HCT116 (cell line): ENCODE data around the gene SYNDIG1. TPM values are rescaled to one million over a fixed set of nuclear protein-coding genes. Genes with fewer than 3 reads are reported as not detected.

ENCODE experiments used
- ATAC-seq: fragments of 200-7000 bp; cut with Tn5 transposase; 2 replicates; pipeline ENCODE4 v1.9.1; 2020; ENCODE audit warnings: mild to moderate bottlenecking, moderate library complexity
- BruUV-seq: library from RNA; stranded (reverse); fragments of 400-500 nt; replicated peaks from 2 replicates; lab custom pipeline; 2021; lab: Mats Ljungman, UMichigan
- CTCF ChIA-PET: fragments of 300-600 bp; sonication (Branson Sonifier 250); formaldehyde crosslinking; loops from one replicate; lab custom pipeline; 2021; ENCODE audit warnings: antibody characterized with exemption; lab: Charles Lee
- POLR2A ChIA-PET: fragments of 300-600, 350-600 bp; sonication (Branson Sonifier 250); formaldehyde crosslinking; loops from one replicate; lab custom pipeline; 2021; ENCODE audit warnings: antibody characterized with exemption; lab: Charles Lee
- RAD21 ChIA-PET, 2 experiments: fragments of 300-600 bp; sonication (Branson Sonifier 250); formaldehyde crosslinking; loops; one replicate each; lab custom pipeline; 2023; ENCODE audit warnings: low total read pairs in 2 of 2; ENCODE audit not compliant: uncharacterized antibody in 2 of 2, unreplicated experiment in 2 of 2, low non-redundant PET in 1 of 2; lab: Charles Lee
- DNase-seq: peaks from one replicate; pipeline ENCODE4 v3.0.0-alpha.2; 2010; ENCODE audit warnings: low read depth, low spot score
- H2AFZ ChIP-seq: fragments of 200-600 bp; shearing (Covaris generic), sonication (generic); 2 replicates; pipeline ENCODE4 v1.6.1; 2017; ENCODE audit warnings: low read depth, mixed run types, mixed read lengths, antibody characterized with exemption, low read length; ENCODE audit not compliant: poor library complexity, severe bottlenecking
- H3K27ac ChIP-seq: 2 replicates; pipeline ENCODE4 v1.5.1; 2012; ENCODE audit warnings: low read depth, low read length
- H3K27me3 ChIP-seq: fragments of 200-600 bp; sonication (generic); 2 replicates; pipeline ENCODE4 v1.6.1; 2016; ENCODE audit warnings: mixed run types, low read length, mixed read lengths; ENCODE audit not compliant: insufficient read depth
- H3K36me3 ChIP-seq, 2 experiments: fragments of 200-500 bp in 1 of 2; fragments of 200-600 bp in 1 of 2; sonication (Bioruptor generic) in 1 of 2; sonication (generic) in 1 of 2; 2 replicates each; pipeline versions ENCODE4 v1.5.1 to v1.6.1; 2014 to 2016; ENCODE audit warnings: low read length in 2 of 2, inconsistent platforms in 1 of 2, mixed read lengths in 1 of 2, mixed run types in 1 of 2; ENCODE audit not compliant: insufficient read depth in 2 of 2, control insufficient read depth in 1 of 2
- H3K4me1 ChIP-seq, 2 experiments: fragments of 200-600 bp in 1 of 2; sonication (generic) in 1 of 2; 2 replicates each; pipeline versions ENCODE4 v1.5.1 to v1.6.1; 2012 to 2017; ENCODE audit warnings: low read length in 2 of 2, inconsistent platforms in 1 of 2, mild to moderate bottlenecking in 1 of 2, mixed read lengths in 1 of 2, mixed run types in 1 of 2, moderate library complexity in 1 of 2; ENCODE audit not compliant: insufficient read depth in 2 of 2, control insufficient read depth in 1 of 2
- H3K4me2 ChIP-seq: fragments of 200-600 bp; sonication (generic); 2 replicates; pipeline ENCODE4 v1.6.1; 2017; ENCODE audit warnings: mixed run types, low read length, mixed read lengths
- H3K4me3 ChIP-seq, 2 experiments: fragments of 200-600 bp in 1 of 2; sonication (generic) in 1 of 2; replicated peaks in 1 of 2; 2 replicates each; pipeline ENCODE4 v1.5.1; 2011 to 2016; ENCODE audit warnings: low read length in 2 of 2, control low read depth in 1 of 2, low read depth in 1 of 2, mild to moderate bottlenecking in 1 of 2, mixed read lengths in 1 of 2, mixed run types in 1 of 2
- H3K79me2 ChIP-seq: fragments of 200-600 bp; sonication (generic); 2 replicates; pipeline ENCODE4 v1.6.1; 2017; ENCODE audit warnings: mild to moderate bottlenecking, mixed run types, low read length, moderate library complexity, mixed read lengths; ENCODE audit not compliant: insufficient read depth
- H3K9ac ChIP-seq: fragments of 200-600 bp; sonication (generic); 2 replicates; pipeline ENCODE4 v1.6.1; 2016; ENCODE audit warnings: low read length, mixed read lengths
- H3K9me2 ChIP-seq: fragments of 200-600 bp; sonication (generic), shearing (Covaris generic); 2 replicates; pipeline ENCODE4 v1.6.1; 2017; ENCODE audit warnings: mixed run types, mild to moderate bottlenecking, moderate library complexity; ENCODE audit not compliant: insufficient read depth
- H3K9me3 ChIP-seq, 2 experiments: fragments of 200-500 bp in 1 of 2; fragments of 200-600 bp in 1 of 2; sonication (Bioruptor generic) in 1 of 2; sonication (generic) in 1 of 2; 2 replicates each; pipeline ENCODE4 v1.6.1; 2014 to 2017; ENCODE audit warnings: low read length in 2 of 2, mixed read lengths in 2 of 2, inconsistent platforms in 1 of 2, low read depth in 1 of 2, mild to moderate bottlenecking in 1 of 2, mixed run types in 1 of 2, moderate library complexity in 1 of 2; ENCODE audit not compliant: control insufficient read depth in 1 of 2, insufficient read depth in 1 of 2
- H4K20me1 ChIP-seq: fragments of 200-600 bp; sonication (generic), shearing (Covaris generic); 2 replicates; pipeline ENCODE4 v1.6.1; 2017; ENCODE audit warnings: mixed run types, mild to moderate bottlenecking, moderate library complexity; ENCODE audit not compliant: insufficient read depth
- ATF3 ChIP-seq: IDR thresholded peaks from 2 replicates; pipeline ENCODE4 v1.6.1; 2012
- CEBPB ChIP-seq: IDR thresholded peaks from 2 replicates; pipeline ENCODE4 v1.6.1; 2012; ENCODE audit warnings: low read depth
- ELF1 ChIP-seq: IDR thresholded peaks from 2 replicates; pipeline ENCODE4 v1.6.1; 2012; ENCODE audit warnings: low read depth, borderline replicate concordance
- EZH2 ChIP-seq: fragments of 200-600 bp; sonication (generic); IDR thresholded peaks from 2 replicates; pipeline ENCODE4 v1.6.1; 2017; ENCODE audit warnings: antibody characterized with exemption, mixed run types
- EZH2phosphoT487 ChIP-seq: fragments of 200-600 bp; IDR thresholded peaks from 2 replicates; pipeline ENCODE4 v1.6.1; 2018; ENCODE audit warnings: antibody characterized with exemption, borderline replicate concordance
- FOSL1 ChIP-seq: IDR thresholded peaks from 2 replicates; pipeline ENCODE4 v1.6.1; 2012; ENCODE audit warnings: low read depth
- POLR2A ChIP-seq: IDR thresholded peaks from 2 replicates; pipeline ENCODE4 v1.7.0; 2011; ENCODE audit warnings: borderline replicate concordance; ENCODE audit not compliant: insufficient read depth, insufficient read length; ENCODE audit errors: extremely low read depth
- POLR2AphosphoS5 ChIP-seq: IDR thresholded peaks from 2 replicates; pipeline ENCODE4 v1.6.1; 2011; ENCODE audit warnings: mild to moderate bottlenecking, low read depth, low read length, moderate library complexity
- SIN3A ChIP-seq: IDR thresholded peaks from 2 replicates; pipeline ENCODE4 v1.6.1; 2012; ENCODE audit warnings: low read depth
- SP1 ChIP-seq: IDR thresholded peaks from 2 replicates; pipeline ENCODE4 v1.6.1; 2012; ENCODE audit warnings: low read depth
- SRF ChIP-seq: IDR thresholded peaks from 2 replicates; pipeline ENCODE4 v1.6.1; 2012; ENCODE audit warnings: low read depth
- TCF7L2 ChIP-seq: IDR thresholded peaks from 2 replicates; pipeline ENCODE4 v1.7.0; 2011; ENCODE audit warnings: borderline replicate concordance, inconsistent platforms; ENCODE audit not compliant: insufficient read depth, insufficient read length; ENCODE audit errors: extremely low read depth
- YY1 ChIP-seq: IDR thresholded peaks from 2 replicates; pipeline ENCODE4 v1.6.1; 2011; ENCODE audit warnings: low read length, low read depth, moderate library complexity, mild to moderate bottlenecking; ENCODE audit not compliant: insufficient replicate concordance; ENCODE audit errors: extremely low read depth
- ZFX ChIP-seq: fragments of 450-650 bp; IDR thresholded peaks from 2 replicates; pipeline ENCODE4 v1.6.1; 2017
- ZNF274 ChIP-seq: fragments of 200-500 bp; sonication (Bioruptor generic); IDR thresholded peaks from 2 replicates; pipeline ENCODE4 v1.6.1; 2014; ENCODE audit warnings: mild to moderate bottlenecking, low read depth, low read length, inconsistent platforms
- intact Hi-C: fragments of 100-400 bp; cut with micrococcal nuclease; formaldehyde crosslinking; loops from 2 replicates; pipeline ENCODE4 v1.10.0; 2022
- total RNA-seq: library from RNA; stranded (reverse); gene quantifications from one replicate; pipeline ENCODE4 v1.2.1, GENCODE V29; 2021; ENCODE audit not compliant: unreplicated experiment
- TF ChIP-seq, protein P1 (sequence below): IDR thresholded peaks from 2 replicates; pipeline ENCODE4 v1.6.1; 2012
- TF ChIP-seq, protein P2 (sequence below): IDR thresholded peaks from 2 replicates; pipeline ENCODE4 v1.6.1; 2011; ENCODE audit warnings: mild to moderate bottlenecking, low read length, moderate library complexity; ENCODE audit not compliant: insufficient replicate concordance; ENCODE audit errors: extremely low read depth

SYNDIG1 gene
- total RNA-seq, 1 experiment from 2014 or later: not detected

DNA sequence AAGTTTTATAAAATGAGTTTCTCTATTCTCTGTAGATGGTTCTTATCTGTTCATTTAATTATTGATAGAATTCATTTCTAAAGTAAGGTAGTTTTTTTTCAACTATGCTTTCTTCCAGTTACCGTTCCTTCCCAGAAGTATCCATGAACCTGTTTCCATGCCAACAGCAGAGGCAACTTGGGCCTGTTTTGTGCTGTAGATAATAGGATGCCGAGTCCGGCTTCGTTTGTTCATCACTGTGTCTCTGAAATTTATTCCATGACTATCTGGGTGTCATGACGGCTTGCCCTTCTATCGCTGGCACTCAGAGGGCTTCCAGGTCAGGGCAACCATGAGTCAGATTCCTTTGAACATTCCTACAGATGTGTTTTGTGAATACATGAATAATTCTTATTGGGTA is 190.4 kb downstream of the SYNDIG1 start:
- no peak overlapping the region for H3K27ac ChIP-seq
- H3K9me2 ChIP-seq: no peaks in the 10 kb centered on the region
- BruUV-seq: no TSS peak
- no peak overlapping the region for H3K4me2 ChIP-seq
- H3K36me3 ChIP-seq: no peaks in the 10 kb centered on the region
- no peaks in the 10 kb centered on the region for H4K20me1 ChIP-seq
- ChIA-PET RAD21 (no interaction called here), POLR2A (no interaction called here), CTCF (no interaction called here)
- H3K9ac ChIP-seq: no peak overlapping the region
- H3K4me1 ChIP-seq: peaks cover 0 to 7% of the 10 kb centered on the region in 2 experiments; a peak in 2 of 4 replicates
- TF ChIP-seq ZNF274 (no peak), CEBPB (no peak), SIN3A (no peak), ELF1 (no peak), EZH2phosphoT487 (no peak)
- H3K4me3 ChIP-seq: no peak overlapping the region
- H3K27me3 ChIP-seq: peaks cover 4% of the 10 kb centered on the region; the same call in 1 of the 2 replicates
- H3K79me2 ChIP-seq: no peaks in the 10 kb centered on the region
- H3K9me3 ChIP-seq: no peaks in the 10 kb centered on the region
- intact Hi-C loops: no loop called here
- no peak for DNase-seq
- no peak overlapping the region for H2AFZ ChIP-seq
- ATAC-seq: no peak

DNA sequence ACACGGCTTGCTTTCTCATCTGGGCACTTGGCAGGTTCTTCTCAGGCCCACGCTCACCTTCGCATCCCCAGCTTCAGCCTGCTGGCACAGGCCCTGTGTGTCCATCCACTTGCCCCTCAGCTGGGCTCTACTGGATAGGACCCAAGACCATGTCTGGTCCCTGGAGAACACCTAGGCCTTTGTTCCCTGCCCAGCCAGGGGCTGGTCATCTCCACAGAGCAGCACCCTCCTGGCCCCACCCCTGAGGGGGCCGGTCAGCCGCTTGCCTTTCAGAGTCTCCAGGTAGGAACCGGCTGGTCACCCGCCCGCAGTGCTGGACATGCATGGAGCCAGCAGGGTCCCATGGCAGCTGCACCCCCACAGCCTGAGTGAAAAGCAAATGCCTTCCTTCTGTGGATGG is 191.2 kb downstream of the SYNDIG1 start:
- H3K9me2 ChIP-seq: no peaks in the 10 kb centered on the region
- H3K4me3 ChIP-seq: no peak overlapping the region
- peaks cover 4% of the 10 kb centered on the region; the same call in 1 of the 2 replicates for H3K27me3 ChIP-seq
- H3K9ac ChIP-seq: no peak overlapping the region
- H3K9me3 ChIP-seq: no peaks in the 10 kb centered on the region
- BruUV-seq: no TSS peak
- H3K4me2 ChIP-seq: no peak overlapping the region
- H3K36me3 ChIP-seq: no peaks in the 10 kb centered on the region
- intact Hi-C loops: no loop called here
- ChIA-PET RAD21 (no interaction called here), POLR2A (no interaction called here), CTCF (no interaction called here)
- ATAC-seq (no peak), DNase-seq (no peak)
- no peak overlapping the region for H2AFZ ChIP-seq
- H3K27ac ChIP-seq: no peak overlapping the region
- H4K20me1 ChIP-seq: no peaks in the 10 kb centered on the region
- no peaks in the 10 kb centered on the region for H3K79me2 ChIP-seq
- H3K4me1 ChIP-seq: peaks cover 0 to 12% of the 10 kb centered on the region in 2 experiments; a peak in 2 of 4 replicates
- TF ChIP-seq, protein P1, sequence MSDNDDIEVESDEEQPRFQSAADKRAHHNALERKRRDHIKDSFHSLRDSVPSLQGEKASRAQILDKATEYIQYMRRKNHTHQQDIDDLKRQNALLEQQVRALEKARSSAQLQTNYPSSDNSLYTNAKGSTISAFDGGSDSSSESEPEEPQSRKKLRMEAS: no peak
- TF ChIP-seq FOSL1 (no peak), POLR2AphosphoS5 (no peak), TCF7L2 (no peak), EZH2phosphoT487 (no peak), ZFX (no peak), SP1 (no peak), POLR2A (no peak), EZH2 (no peak), SIN3A (no peak), YY1 (no peak), ZNF274 (no peak), ELF1 (no peak), ATF3 (no peak), SRF (no peak), CEBPB (no peak)
- TF ChIP-seq, protein P2, sequence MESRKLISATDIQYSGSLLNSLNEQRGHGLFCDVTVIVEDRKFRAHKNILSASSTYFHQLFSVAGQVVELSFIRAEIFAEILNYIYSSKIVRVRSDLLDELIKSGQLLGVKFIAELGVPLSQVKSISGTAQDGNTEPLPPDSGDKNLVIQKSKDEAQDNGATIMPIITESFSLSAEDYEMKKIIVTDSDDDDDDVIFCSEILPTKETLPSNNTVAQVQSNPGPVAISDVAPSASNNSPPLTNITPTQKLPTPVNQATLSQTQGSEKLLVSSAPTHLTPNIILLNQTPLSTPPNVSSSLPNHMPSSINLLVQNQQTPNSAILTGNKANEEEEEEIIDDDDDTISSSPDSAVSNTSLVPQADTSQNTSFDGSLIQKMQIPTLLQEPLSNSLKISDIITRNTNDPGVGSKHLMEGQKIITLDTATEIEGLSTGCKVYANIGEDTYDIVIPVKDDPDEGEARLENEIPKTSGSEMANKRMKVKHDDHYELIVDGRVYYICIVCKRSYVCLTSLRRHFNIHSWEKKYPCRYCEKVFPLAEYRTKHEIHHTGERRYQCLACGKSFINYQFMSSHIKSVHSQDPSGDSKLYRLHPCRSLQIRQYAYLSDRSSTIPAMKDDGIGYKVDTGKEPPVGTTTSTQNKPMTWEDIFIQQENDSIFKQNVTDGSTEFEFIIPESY: no peak
